ENCODE measurements around the gene PPM1N. TPM values are rescaled to one million over a fixed set of nuclear protein-coding genes. Genes with fewer than 3 reads are reported as not detected.

Gene PPM1N
- total and polyA plus RNA-seq, 2 of the 13 experiments (the other 11 are each of a cell fraction or from before 2014, with no cell fraction given): 0.31 to 1.8 TPM

- TF ChIP-seq TFAP4 (IDR thresholded peaks at IDR 0.05; ENCODE audit: borderline replicate concordance, low read depth): peak; percentile 66; the same call in 1 of the 2 replicates
- TF ChIP-seq ELF3 (CRISPR knock-in tag; IDR thresholded peaks at IDR 0.05): 0 out of 2 replicates have a peak, but pooled peaks have one; percentile 25
- no peak for TF ChIP-seq SP4 (CRISPR knock-in tag; IDR thresholded peaks at IDR 0.05)
- peak; percentile 57 for TF ChIP-seq TBL1XR1 (IDR thresholded peaks at IDR 0.05; ENCODE audit: borderline replicate concordance, low read length, partially characterized antibody)
- peak; percentile 66; the same call in 1 of the 2 replicates for TF ChIP-seq ETV5 (CRISPR knock-in tag; IDR thresholded peaks at IDR 0.05; ENCODE audit: borderline replicate concordance)
- peak; percentile 89 for TF ChIP-seq ZGPAT (CRISPR knock-in tag; IDR thresholded peaks at IDR 0.05)
- TF ChIP-seq RAD51 (IDR thresholded peaks at IDR 0.05; ENCODE audit: borderline replicate concordance): no peak; the same call in 1 of the 2 replicates
- no peak for TF ChIP-seq GZF1 (CRISPR knock-in tag; IDR thresholded peaks at IDR 0.05)
- no peak for TF ChIP-seq ZNF496 (CRISPR knock-in tag; IDR thresholded peaks at IDR 0.05; ENCODE audit: insufficient replicate concordance)
- no peak for TF ChIP-seq ARNT (IDR thresholded peaks at IDR 0.05)
- TF ChIP-seq ZNF792 (CRISPR knock-in tag; IDR thresholded peaks at IDR 0.05): no peak
- TF ChIP-seq NFIB (CRISPR knock-in tag; IDR thresholded peaks at IDR 0.05; ENCODE audit: borderline replicate concordance): no peak
- no peak for TF ChIP-seq RFX1 (IDR thresholded peaks at IDR 0.05)
- no peak for TF ChIP-seq FLYWCH1 (CRISPR knock-in tag; IDR thresholded peaks at IDR 0.05)
- TF ChIP-seq PITX1 (CRISPR knock-in tag; IDR thresholded peaks at IDR 0.05): peak; percentile 43; the same call in 1 of the 2 replicates
- peak; percentile 94 for TF ChIP-seq PATZ1 (CRISPR knock-in tag; IDR thresholded peaks at IDR 0.05)
- no peak for TF ChIP-seq ZBTB1 (CRISPR knock-in tag; IDR thresholded peaks at IDR 0.05; ENCODE audit: borderline replicate concordance)
- TF ChIP-seq ZNF879 (CRISPR knock-in tag; IDR thresholded peaks at IDR 0.05): no peak
- peak; percentile 99 for TF ChIP-seq ATF2 (CRISPR knock-in tag; IDR thresholded peaks at IDR 0.05)
- TF ChIP-seq HNRNPLL (IDR thresholded peaks at IDR 0.05; ENCODE audit: low read depth, low read length, poor library complexity, severe bottlenecking): peak; percentile 27
- no peak; the same call in 1 of the 2 replicates for TF ChIP-seq ZBTB26 (CRISPR knock-in tag; IDR thresholded peaks at IDR 0.05; ENCODE audit: borderline replicate concordance)
- no peak; the same call in 1 of the 2 replicates for TF ChIP-seq RNF2 (conservative IDR thresholded peaks at IDR 0.05; ENCODE audit: low read depth)
- peak; percentile 76; the same call in 1 of the 2 replicates for TF ChIP-seq KDM2A (CRISPR knock-in tag; IDR thresholded peaks at IDR 0.05; ENCODE audit: borderline replicate concordance, low read depth)
These were observed 42.3 kb upstream of the PPM1N start (continued) for GRCh38 chr19:45455707-45456499.
